Body of pancreas (tissue), 4 donors: Measurements from ENCODE around the gene SLC25A1. TPM values are rescaled to one million over a fixed set of nuclear protein-coding genes. Genes with fewer than 3 reads are reported as not detected.
A peak's percentile ranks its signal among the peaks of the same experiment; 100 is the strongest.

Experiments
- ATAC-seq: fragments of 150-250 bp; one replicate; pipeline ENCODE4 v1.9.1; 2016
- DNase-seq, 4 donors: peaks; one replicate each; pipeline ENCODE4 v3.0.0-alpha.2; 2019
- H3K27ac ChIP-seq, 4 donors: fragments of 200-600 bp; sonication (generic); 1 replicate in 3 of 4; 2 replicates in 1 of 4; pipeline versions ENCODE4 v1.5.1 to v1.6.1; 2016 to 2019; ENCODE audit warnings: mild to moderate bottlenecking in 1 of 4, mixed read lengths in 1 of 4, moderate library complexity in 1 of 4
- H3K27me3 ChIP-seq, 2 donors: fragments of 200-600 bp; sonication (generic); one replicate each; pipeline ENCODE4 v1.6.0; 2016; ENCODE audit warnings: mild to moderate bottlenecking in 1 of 2
- H3K36me3 ChIP-seq, 2 donors: fragments of 200-600 bp; sonication (generic); replicated peaks in 1 of 2; 2 replicates each; pipeline ENCODE4 v1.5.1; 2016; ENCODE audit warnings: low read depth in 2 of 2; ENCODE audit not compliant: insufficient read depth in 1 of 2
- H3K4me1 ChIP-seq: fragments of 200-600 bp; sonication (generic); one replicate; pipeline ENCODE4 v1.6.0; 2016
- H3K4me3 ChIP-seq, 2 donors: fragments of 200-600 bp; sonication (generic); 1 replicate in 1 of 2; 2 replicates in 1 of 2; pipeline ENCODE4 v1.5.1; 2016 to 2019
- H3K9me3 ChIP-seq, 3 donors: fragments of 200-600 bp; sonication (generic); 1 replicate in 2 of 3; 2 replicates in 1 of 3; pipeline ENCODE4 v1.5.1; 2016
- POLR2A ChIP-seq, 3 donors: fragments of 450-650 bp; IDR thresholded peaks; one replicate each; pipeline ENCODE4 v1.6.1; 2016; ENCODE audit warnings: antibody characterized with exemption in 3 of 3, mild to moderate bottlenecking in 2 of 3
- WGBS, 2 donors: methylation state at CpG; one replicate each; pipeline ENCODE4 v1.1.5; 2017; 5-methylcytosine and 5-hydroxymethylcytosine counted together
- intact Hi-C: fragments of 100-400 bp; cut with DNase I; formaldehyde crosslinking; loops from one replicate; pipeline ENCODE4 v1.15.1; 2023
- total RNA-seq, 2 donors: library from RNA; depleted of rRNA; stranded (reverse); fragments of >200 nt; gene quantifications; one replicate each; pipeline ENCODE4 v1.1.0, GENCODE V29; 2016
- TF ChIP-seq, protein P1 (sequence below), 7 experiments: fragments of 450-650 bp in 4 of 7; fragments of 200-600 bp in 3 of 7; sonication (generic) in 3 of 7; IDR thresholded peaks; one replicate each; pipeline ENCODE4 v1.5.1; 2016 to 2019; ENCODE audit warnings: antibody characterized with exemption in 7 of 7

SLC25A1 gene
- total RNA-seq, 2 donors from 2014 or later = 39.7 to 87.0 TPM

GRCh38 chr22:19128009-19128401 lies 50.5 kb downstream of the SLC25A1 start:
- 69 to 87% methylated on average over 7 of the region's 7 CpGs for WGBS, 2 donors

DNA sequence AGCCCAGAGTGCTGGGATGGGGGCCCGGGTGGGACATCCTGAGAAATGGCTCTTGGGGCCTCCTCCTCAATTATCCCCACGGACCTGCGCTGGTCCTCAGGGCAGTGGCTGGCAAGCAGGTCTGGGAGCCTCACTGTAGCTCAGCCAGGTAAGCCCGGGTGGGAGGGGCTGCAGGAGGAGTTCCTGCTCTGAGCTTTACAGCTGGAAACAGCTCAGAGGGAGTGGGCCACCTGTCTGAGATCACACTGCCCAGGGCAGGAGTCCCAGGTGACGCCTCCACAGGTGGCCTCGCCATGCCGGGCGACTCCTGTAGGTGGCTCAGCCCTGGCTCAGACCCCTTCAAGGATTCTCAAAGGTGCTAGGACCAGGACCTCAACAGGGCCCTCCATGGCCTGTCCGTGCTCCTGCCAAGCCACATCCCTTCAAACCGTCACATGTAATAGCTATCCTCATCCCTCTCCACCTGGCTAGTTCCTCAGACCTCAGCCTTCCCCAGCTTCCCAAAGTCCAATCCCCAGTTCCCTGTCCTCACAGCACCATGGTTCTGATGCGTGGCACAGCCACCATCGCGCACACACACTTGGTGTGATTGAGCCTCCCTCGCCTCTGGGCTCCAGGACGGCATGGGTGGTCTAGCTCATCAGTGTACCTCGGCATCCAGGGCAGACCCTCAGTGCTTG lies 51.1 kb downstream of the SLC25A1 start:
- H3K27me3 ChIP-seq = no peaks in the 10 kb centered on the region
- peak in 1 of 3 donors; percentile 28 for TF ChIP-seq POLR2A (IDR thresholded peaks at IDR 0.05)
- TF ChIP-seq, protein P1, sequence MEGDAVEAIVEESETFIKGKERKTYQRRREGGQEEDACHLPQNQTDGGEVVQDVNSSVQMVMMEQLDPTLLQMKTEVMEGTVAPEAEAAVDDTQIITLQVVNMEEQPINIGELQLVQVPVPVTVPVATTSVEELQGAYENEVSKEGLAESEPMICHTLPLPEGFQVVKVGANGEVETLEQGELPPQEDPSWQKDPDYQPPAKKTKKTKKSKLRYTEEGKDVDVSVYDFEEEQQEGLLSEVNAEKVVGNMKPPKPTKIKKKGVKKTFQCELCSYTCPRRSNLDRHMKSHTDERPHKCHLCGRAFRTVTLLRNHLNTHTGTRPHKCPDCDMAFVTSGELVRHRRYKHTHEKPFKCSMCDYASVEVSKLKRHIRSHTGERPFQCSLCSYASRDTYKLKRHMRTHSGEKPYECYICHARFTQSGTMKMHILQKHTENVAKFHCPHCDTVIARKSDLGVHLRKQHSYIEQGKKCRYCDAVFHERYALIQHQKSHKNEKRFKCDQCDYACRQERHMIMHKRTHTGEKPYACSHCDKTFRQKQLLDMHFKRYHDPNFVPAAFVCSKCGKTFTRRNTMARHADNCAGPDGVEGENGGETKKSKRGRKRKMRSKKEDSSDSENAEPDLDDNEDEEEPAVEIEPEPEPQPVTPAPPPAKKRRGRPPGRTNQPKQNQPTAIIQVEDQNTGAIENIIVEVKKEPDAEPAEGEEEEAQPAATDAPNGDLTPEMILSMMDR (IDR thresholded peaks at IDR 0.05) = peak in 6 of 7 experiments; percentile 5 to 67 (median 42)
- peak; percentile 63 for ATAC-seq
- 64 to 68% methylated on average over 13 to 16 of the region's 16 CpGs for WGBS, 2 donors
- no peak overlapping the region for H3K4me3 ChIP-seq
- DNase-seq = peak; percentile 76 to 93 (median 92)
- intact Hi-C loops = loop anchor here (5.0 kb wide), 1 partner anchor 50 kb away; the partner anchor contains the start of gene SLC25A1
- no peaks in the 10 kb centered on the region for H3K36me3 ChIP-seq
- no peaks in the 10 kb centered on the region for H3K9me3 ChIP-seq
- H3K27ac ChIP-seq = peak overlapping the region in 2 of 4 donors; percentile 2 to 51
- H3K4me1 ChIP-seq = peaks cover 18% of the 10 kb centered on the region

More at GRCh38 chr22:19128009-19128401, 50.5 kb downstream of the SLC25A1 start:
- H3K9me3 ChIP-seq = no peaks in the 10 kb centered on the region
- no peak for TF ChIP-seq POLR2A (IDR thresholded peaks at IDR 0.05)
- TF ChIP-seq, protein P1 (IDR thresholded peaks at IDR 0.05) = no peak
- peaks cover 14% of the 10 kb centered on the region for H3K4me1 ChIP-seq
- DNase-seq = no peak
- intact Hi-C loops = loop anchor here (5.0 kb wide), 1 partner anchor 49 kb away; the partner anchor contains the start of gene SLC25A1
- H3K36me3 ChIP-seq = no peaks in the 10 kb centered on the region
- ATAC-seq = no peak
- H3K27ac ChIP-seq = peak overlapping the region in 2 of 4 donors; percentile 2 to 51
- H3K27me3 ChIP-seq = no peaks in the 10 kb centered on the region
- no peak overlapping the region for H3K4me3 ChIP-seq

DNA sequence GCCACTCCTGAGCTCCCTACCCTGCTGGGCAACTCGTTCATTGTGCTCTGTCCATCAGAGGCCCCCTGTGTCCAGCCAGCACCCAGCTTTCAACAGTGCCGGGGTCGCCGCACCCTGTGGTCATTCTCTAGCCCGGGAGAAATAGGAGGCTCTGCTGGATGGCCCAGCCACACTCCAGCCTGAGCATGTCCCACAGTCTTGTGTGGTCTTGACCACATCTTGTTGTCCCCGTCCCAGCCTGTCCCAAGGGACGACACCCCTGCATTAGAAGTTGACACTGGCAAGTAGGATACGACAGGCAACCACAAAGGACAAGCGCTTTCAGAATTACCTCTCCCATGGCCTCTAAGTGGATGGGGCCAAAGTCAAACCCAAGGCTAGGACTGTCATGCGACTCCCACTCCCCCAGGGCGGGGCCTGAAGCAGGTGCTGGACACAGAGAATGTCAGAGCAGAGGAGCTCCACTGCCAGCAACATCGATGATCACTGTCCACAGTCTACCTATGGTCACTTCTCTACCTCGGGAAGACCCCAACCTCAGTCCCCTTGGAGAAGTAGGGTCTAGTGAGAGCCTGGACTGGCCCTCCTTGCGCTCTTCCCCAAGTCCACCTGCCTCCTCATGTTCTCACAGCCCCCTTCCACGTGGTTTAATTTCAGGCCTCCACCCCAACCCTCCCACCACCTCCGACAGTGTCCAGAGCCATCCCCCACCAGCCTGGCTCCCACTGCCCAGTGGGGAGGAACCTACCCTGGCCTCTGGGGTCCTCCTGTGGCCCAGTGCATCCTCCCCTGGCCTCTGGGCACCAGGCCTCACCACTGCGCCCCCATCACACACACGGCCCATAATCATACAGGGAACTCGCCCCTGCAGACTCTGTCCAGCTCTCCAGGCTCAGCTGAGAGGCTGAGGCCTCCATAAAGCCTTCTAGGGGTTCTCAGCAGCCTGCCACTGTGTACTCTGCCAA lies 51.9 kb downstream of the SLC25A1 start:
- ATAC-seq (no peak), DNase-seq (no peak)
- Histone ChIP-seq H3K4me1 (peaks cover 18% of the 10 kb centered on the region), H3K27me3 (no peaks in the 10 kb centered on the region), H3K9me3 (no peaks in the 10 kb centered on the region), H3K27ac (no peak overlapping the region), H3K4me3 (no peak overlapping the region), H3K36me3 (no peaks in the 10 kb centered on the region)
- WGBS, 2 donors = 87 to 92% methylated on average over 10 to 15 of the region's 19 CpGs
- intact Hi-C loops = loop anchor here (5.0 kb wide), 1 partner anchor 51 kb away; the partner anchor contains the start of gene SLC25A1
- TF ChIP-seq, protein P1 (IDR thresholded peaks at IDR 0.05) = no peak
- TF ChIP-seq POLR2A (IDR thresholded peaks at IDR 0.05) = no peak

Other genes with a start within 250 kb of the SLC25A1 start
- gene PRODH, start 242.4 kb downstream of the SLC25A1 start, total RNA-seq = 10 to 100 TPM in 1 of 2 donors, 1 to 10 TPM in 1; 1.0 to 11.5 TPM
- 10 to 100 TPM; 43.8 to 89.3 TPM for gene DGCR2, start 56.3 kb downstream of the SLC25A1 start, total RNA-seq
- under 1 TPM in 1 of 2 donors, not detected in 1; 0.33 TPM for gene TSSK2, start 47.4 kb downstream of the SLC25A1 start, total RNA-seq
- 1 to 10 TPM; 4.6 to 7.3 TPM for gene ESS2, start 34.1 kb downstream of the SLC25A1 start, total RNA-seq
- gene GSC2, start 28.4 kb downstream of the SLC25A1 start, total RNA-seq = not detected
- gene CLTCL1, start 113.0 kb upstream of the SLC25A1 start, total RNA-seq = 1 to 10 TPM in 1 of 2 donors, under 1 TPM in 1; 0.66 to 2.3 TPM